GM19193 (cell line): ENCODE results near the gene CD27.

Experiments used
- POLR2A ChIP-seq: IDR thresholded peaks from 4 replicates; pipeline ENCODE4 v1.6.1; 2011; ENCODE audit not compliant: insufficient read depth, insufficient read length; ENCODE audit errors: extremely low read depth

The CD27 gene

GRCh38 chr12:6465467-6466183, 20.9 kb downstream of the CD27 start:
- TF ChIP-seq POLR2A: no peak

GRCh38 chr12:6466184-6466573, 21.4 kb downstream of the CD27 start:
- no peak for TF ChIP-seq POLR2A

- TF ChIP-seq POLR2A: no peak
Measured at GRCh38 chr12:6468283-6468575, 23.5 kb downstream of the CD27 start.

- peak; percentile 23 for TF ChIP-seq POLR2A
Measured at GRCh38 chr12:6469092-6469491, 24.3 kb downstream of the CD27 start.

- TF ChIP-seq POLR2A: no peak
Measured at GRCh38 chr12:6469609-6470374, 25.0 kb downstream of the CD27 start.

GRCh38 chr12:6470375-6471163, 25.8 kb downstream of the CD27 start, which contains the start of gene VAMP1:
VAMP1 (minus strand) TSS chr12:6470677; CDS start chr12:6470531, 146 bp downstream.
- TF ChIP-seq POLR2A: peak; percentile 100

- TF ChIP-seq POLR2A: no peak
Measured at GRCh38 chr12:6471989-6472360, 27.2 kb downstream of the CD27 start.

GRCh38 chr12:6472491-6472890, 27.7 kb downstream of the CD27 start:
- TF ChIP-seq POLR2A: no peak

- TF ChIP-seq POLR2A: no peak
Measured at GRCh38 chr12:6476489-6476888, 31.7 kb downstream of the CD27 start.

- no peak for TF ChIP-seq POLR2A
Measured at GRCh38 chr12:6478416-6478815, 33.7 kb downstream of the CD27 start.

- no peak for TF ChIP-seq POLR2A
Measured at GRCh38 chr12:6488240-6488639, 43.5 kb downstream of the CD27 start.

GRCh38 chr12:6489449-6489848, 44.7 kb downstream of the CD27 start:
- TF ChIP-seq POLR2A: no peak

- peak; percentile 93 for TF ChIP-seq POLR2A
Measured at GRCh38 chr12:6492838-6493496, 48.2 kb downstream of the CD27 start, which contains the start of gene MRPL51. MRPL51 (minus strand) TSS chr12:6493262; CDS start chr12:6493136, 126 bp downstream.

- TF ChIP-seq POLR2A: peak; percentile 73
Measured at GRCh38 chr12:6493497-6494257, 48.9 kb downstream of the CD27 start, which contains the start of gene NCAPD2. NCAPD2 (plus strand) TSS chr12:6494102; CDS start chr12:6495099, 997 bp downstream.
